Mesodermal cell (in vitro differentiated cells): ENCODE measurements around the gene RAMACL.

Experiments used
- H3K27ac ChIP-seq: 2 replicates; pipeline ENCODE4 v1.7.0; 2013; ENCODE audit warnings: mild to moderate bottlenecking, low read depth, low read length, moderate library complexity; ENCODE audit not compliant: severe bottlenecking
- H3K36me3 ChIP-seq: 2 replicates; pipeline ENCODE4 v1.7.1; 2013; ENCODE audit warnings: mild to moderate bottlenecking, low read length, moderate library complexity; ENCODE audit not compliant: control insufficient read depth, insufficient read depth
- H3K4me1 ChIP-seq: one replicate; pipeline ENCODE4 v1.7.1; 2013; ENCODE audit warnings: mild to moderate bottlenecking, low read length; ENCODE audit not compliant: insufficient read depth, control insufficient read depth, poor library complexity, severe bottlenecking
- H3K4me3 ChIP-seq: 2 replicates; pipeline ENCODE4 v1.7.0; 2013; ENCODE audit warnings: low read length, control low read depth, mild to moderate bottlenecking; ENCODE audit not compliant: insufficient read depth, poor library complexity, severe bottlenecking; ENCODE audit errors: extremely low read depth
- H3K9me3 ChIP-seq: 2 replicates; pipeline ENCODE4 v1.7.1; 2013; ENCODE audit warnings: mild to moderate bottlenecking, low read length, moderate library complexity; ENCODE audit not compliant: control insufficient read depth
- WGBS, 2 experiments: methylation state at CpG; one replicate each; pipeline ENCODE4 v1.1.5; 2013; ENCODE audit warnings: missing lambda C conversion rate in 2 of 2; ENCODE audit not compliant: insufficient coverage in 2 of 2; 5-methylcytosine and 5-hydroxymethylcytosine counted together

The RAMACL gene

GRCh38 chr6:166595061-166595780, 8.7 kb upstream of the RAMACL start:
- H3K27ac ChIP-seq = no peak overlapping the region
- no peaks in the 10 kb centered on the region for H3K36me3 ChIP-seq
- H3K4me1 ChIP-seq = peaks cover 35% of the 10 kb centered on the region
- H3K9me3 ChIP-seq = no peaks in the 10 kb centered on the region
- no peak overlapping the region for H3K4me3 ChIP-seq
- 89 to 93% methylated on average over 13 of the region's 13 CpGs for whole genome bisulfite sequencing, 2 experiments

- 84% methylated on average over 5 of the region's 9 CpGs for WGBS, 2 experiments
Observed at GRCh38 chr6:166592821-166593220, 6.3 kb upstream of the RAMACL start.

GRCh38 chr6:166591961-166592520, 5.6 kb upstream of the RAMACL start:
- peaks cover 24% of the 10 kb centered on the region for H3K4me1 ChIP-seq
- no peaks in the 10 kb centered on the region for H3K36me3 ChIP-seq
- H3K9me3 ChIP-seq = no peaks in the 10 kb centered on the region
- H3K27ac ChIP-seq = no peak overlapping the region
- WGBS, 2 experiments = 95 to 97% methylated on average over 3 to 4 of the region's 7 CpGs
- no peak overlapping the region for H3K4me3 ChIP-seq

More at GRCh38 chr6:166592821-166593220, 6.3 kb upstream of the RAMACL start:
- peaks cover 31% of the 10 kb centered on the region for H3K4me1 ChIP-seq
- no peaks in the 10 kb centered on the region for H3K9me3 ChIP-seq
- no peaks in the 10 kb centered on the region for H3K36me3 ChIP-seq
- no peak overlapping the region for H3K4me3 ChIP-seq
- no peak overlapping the region for H3K27ac ChIP-seq

GRCh38 chr6:166591026-166591425, 4.5 kb upstream of the RAMACL start:
- Histone ChIP-seq H3K4me1 (peaks cover 24% of the 10 kb centered on the region), H3K9me3 (no peaks in the 10 kb centered on the region), H3K36me3 (no peaks in the 10 kb centered on the region), H3K4me3 (no peak overlapping the region), H3K27ac (no peak overlapping the region)
- WGBS, 2 experiments = 93 to 97% methylated on average over 11 of the region's 11 CpGs

GRCh38 chr6:166589786-166590574, 3.5 kb upstream of the RAMACL start:
- Histone ChIP-seq H3K4me3 (no peak overlapping the region), H3K4me1 (peaks cover 24% of the 10 kb centered on the region), H3K9me3 (no peaks in the 10 kb centered on the region), H3K36me3 (no peaks in the 10 kb centered on the region), H3K27ac (no peak overlapping the region)
- WGBS, 2 experiments = 84 to 85% methylated on average over 6 to 7 of the region's 8 CpGs

- no peaks in the 10 kb centered on the region for H3K9me3 ChIP-seq
- no peaks in the 10 kb centered on the region for H3K36me3 ChIP-seq
- WGBS, 2 experiments = 75 to 100% methylated on average over 2 to 3 of the region's 4 CpGs
- H3K4me1 ChIP-seq = peaks cover 24% of the 10 kb centered on the region
- no peak overlapping the region for H3K4me3 ChIP-seq
- H3K27ac ChIP-seq = no peak overlapping the region
Observed at GRCh38 chr6:166589337-166589731, 2.9 kb upstream of the RAMACL start.

- Histone ChIP-seq H3K9me3 (no peaks in the 10 kb centered on the region), H3K4me3 (no peak overlapping the region), H3K36me3 (no peaks in the 10 kb centered on the region), H3K4me1 (peaks cover 24% of the 10 kb centered on the region), H3K27ac (no peak overlapping the region)
- 86 to 94% methylated on average over 5 to 7 of the region's 11 CpGs for WGBS, 2 experiments
Observed at GRCh38 chr6:166588691-166589336, 2.3 kb upstream of the RAMACL start.

- WGBS, 2 experiments = 81 to 100% methylated on average over 1 to 7 of the region's 10 CpGs
- H3K4me3 ChIP-seq = no peak overlapping the region
- no peaks in the 10 kb centered on the region for H3K36me3 ChIP-seq
- H3K4me1 ChIP-seq = peaks cover 23% of the 10 kb centered on the region
- no peak overlapping the region for H3K27ac ChIP-seq
- no peaks in the 10 kb centered on the region for H3K9me3 ChIP-seq
Observed at GRCh38 chr6:166587631-166588413, 1.3 kb upstream of the RAMACL start.

- Histone ChIP-seq H3K4me3 (no peak overlapping the region), H3K27ac (no peak overlapping the region), H3K9me3 (no peaks in the 10 kb centered on the region), H3K4me1 (peaks cover 15% of the 10 kb centered on the region), H3K36me3 (no peaks in the 10 kb centered on the region)
- 89 to 90% methylated on average over 11 of the region's 12 CpGs for WGBS, 2 experiments
Observed at GRCh38 chr6:166584853-166585429, 1.5 kb downstream of the RAMACL start.

- Histone ChIP-seq H3K36me3 (no peaks in the 10 kb centered on the region), H3K27ac (no peak overlapping the region), H3K4me3 (no peak overlapping the region), H3K9me3 (no peaks in the 10 kb centered on the region), H3K4me1 (peaks cover 7% of the 10 kb centered on the region)
- 93 to 96% methylated on average over 3 of the region's 3 CpGs for WGBS, 2 experiments
Observed at GRCh38 chr6:166584155-166584554, 2.3 kb downstream of the RAMACL start.
